NCI-H2029 (cell line): Measurements from ENCODE around the gene TSPAN4.

ENCODE experiments used
- DNase-seq: peaks from one replicate; lab custom pipeline; 2025; lab: John Stamatoyannopoulos, UW

The TSPAN4 gene

DNA sequence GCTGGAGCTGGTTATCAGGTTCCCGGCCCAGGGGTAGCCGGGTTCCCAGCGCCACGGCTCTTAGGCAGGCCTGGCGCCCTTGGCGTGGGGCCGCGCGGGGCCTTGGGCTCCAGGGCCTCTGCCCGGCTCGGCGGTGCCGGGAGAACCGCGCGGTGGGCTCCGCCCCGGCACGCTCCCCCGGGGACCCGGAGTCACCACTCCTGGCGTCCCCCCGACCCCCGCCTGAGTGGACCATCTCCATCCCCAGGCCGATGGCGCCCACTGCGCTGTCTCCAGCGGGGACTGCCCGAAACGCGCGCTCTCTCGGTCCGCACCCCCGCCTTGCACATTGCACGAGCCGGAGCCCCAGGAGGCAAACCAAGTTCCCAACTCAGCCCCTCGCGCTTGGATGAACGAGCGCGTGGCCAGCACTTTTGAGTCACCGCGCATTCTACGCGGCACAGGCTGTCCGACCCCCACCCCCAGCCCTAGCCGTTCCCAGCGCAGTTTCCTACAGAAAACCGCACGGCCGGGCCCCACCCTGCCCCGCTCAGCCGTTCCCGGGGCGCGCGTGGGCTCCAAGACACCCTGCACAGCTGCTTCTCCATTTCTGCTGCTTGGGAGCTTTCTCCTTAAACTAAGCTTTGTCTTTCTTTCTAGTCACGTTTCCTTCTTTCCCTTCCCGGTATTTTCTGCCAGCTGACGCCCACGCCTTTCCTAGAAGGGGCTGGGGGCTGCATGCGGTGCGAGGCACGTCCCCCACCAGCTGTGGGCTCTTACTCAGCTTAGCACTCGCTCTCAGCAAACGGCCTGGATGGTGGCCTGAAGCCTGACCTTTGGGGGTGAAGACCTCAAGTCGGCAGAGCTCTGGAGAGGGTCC lies 68.6 kb downstream of the TSPAN4 start:
- DNase-seq, result no peak

DNA sequence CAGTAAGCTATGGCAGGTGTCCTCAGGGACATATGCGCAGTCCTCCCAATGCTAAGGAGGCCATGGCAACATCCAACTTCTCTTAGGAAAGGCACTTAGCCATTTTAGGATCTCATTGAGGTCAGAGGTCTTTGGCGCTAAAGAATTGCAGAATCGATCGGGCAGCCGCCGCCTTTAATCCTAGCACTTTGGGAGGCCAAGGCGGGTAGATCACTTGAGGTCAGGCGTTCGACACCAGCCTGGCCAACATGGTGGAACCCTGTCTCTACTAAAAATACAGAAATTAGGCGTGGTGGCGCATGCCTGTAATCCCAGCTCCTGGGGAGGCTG lies 69.2 kb downstream of the TSPAN4 start:
- no peak for DNase-seq

DNA sequence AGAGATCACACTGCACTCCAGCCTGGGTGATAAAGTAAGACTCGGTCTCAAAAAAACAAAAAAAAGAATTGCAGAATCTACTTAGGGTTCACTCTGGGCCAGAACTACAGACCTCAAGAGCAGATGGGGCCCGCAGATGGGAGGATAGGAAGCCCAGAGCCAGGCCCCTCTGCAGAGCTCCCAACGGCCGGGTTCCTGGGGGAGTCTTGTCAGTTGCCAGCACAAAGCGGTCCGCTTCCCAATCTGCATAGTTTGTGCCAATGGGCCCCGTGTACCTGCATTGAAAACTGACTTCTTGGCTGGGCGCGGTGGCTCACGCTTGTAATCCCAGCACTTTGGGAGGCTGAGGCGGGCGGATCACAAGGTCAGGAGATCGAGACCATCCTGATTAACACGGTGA lies 69.6 kb downstream of the TSPAN4 start:
- no peak for DNase-seq

- no peak for DNase-seq
Measured at GRCh38 chr11:913043-913442, 70.4 kb downstream of the TSPAN4 start.

GRCh38 chr11:914204-914603 lies 71.6 kb downstream of the TSPAN4 start:
- no peak for DNase-seq

DNA sequence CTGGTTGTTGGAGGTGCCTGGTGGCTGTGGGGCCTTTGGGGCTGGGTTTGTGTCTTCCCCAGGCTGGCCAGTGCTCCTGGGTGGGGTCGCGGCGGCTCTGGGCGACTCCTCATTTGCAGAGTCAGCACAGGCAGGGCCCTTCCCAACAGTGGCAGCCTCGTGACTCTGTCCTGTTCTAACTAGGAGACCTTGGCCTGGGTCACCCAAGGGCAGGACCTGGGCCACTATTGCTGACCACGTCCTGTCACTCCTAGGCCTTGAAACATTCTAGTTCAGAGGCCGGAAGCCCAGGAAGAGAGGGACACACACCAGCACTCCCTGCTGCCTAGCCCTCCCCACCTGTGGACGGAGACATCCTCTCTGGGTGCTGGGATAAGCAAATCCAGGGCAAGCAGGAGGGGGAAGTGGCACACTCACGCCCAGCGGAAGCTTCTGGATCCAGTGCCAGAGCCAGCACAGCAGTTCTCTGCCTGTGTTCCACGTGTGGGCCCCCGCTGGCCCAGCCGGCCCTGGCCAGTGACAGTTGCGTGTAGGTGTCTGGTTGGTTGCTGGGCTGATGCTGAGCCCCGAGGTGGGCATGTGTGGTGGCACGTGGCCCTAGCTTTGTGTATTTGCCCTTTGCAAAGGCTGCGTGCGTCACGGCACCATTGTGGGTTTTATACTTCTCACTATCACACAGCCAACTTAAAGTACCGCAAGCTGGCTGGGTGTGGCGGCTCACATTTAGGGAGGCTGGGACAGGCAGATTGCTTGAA lies 72.3 kb downstream of the TSPAN4 start:
- no peak for DNase-seq
